Measurements from ENCODE around the gene RANBP10.
"Not testable (repeated sequence)": the region's sequence is repeated elsewhere in the genome, so short reads cannot be mapped to it uniquely, and the experiment has no call there.

The RANBP10 gene

DNA sequence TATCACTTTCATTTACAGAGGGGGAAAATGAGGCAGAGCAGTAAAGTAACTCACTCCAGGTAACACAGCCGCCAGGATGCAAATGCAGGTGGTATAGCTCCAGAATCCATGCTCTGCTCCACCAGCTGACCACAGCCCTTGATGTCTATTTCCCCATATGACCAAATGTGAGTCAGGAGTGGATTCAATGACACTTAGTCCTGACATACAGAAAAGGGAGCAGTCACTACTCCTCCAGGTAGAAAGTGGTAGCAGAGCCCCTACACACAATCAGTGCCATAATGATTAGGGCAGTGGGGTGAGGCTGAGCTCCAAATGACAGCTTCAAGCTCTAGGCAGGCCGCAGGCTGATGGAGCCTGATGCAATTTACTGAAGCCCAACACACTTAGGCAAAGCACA is 44.0 kb downstream of the RANBP10 start:
- no peak overlapping the region for H3K4me3 ChIP-seq (ENCODE audit: control insufficient read depth, low read depth, low read length)
- no peak for DNase-seq (ENCODE audit: low read depth)
- TF ChIP-seq CTCF (conservative IDR thresholded peaks at IDR 0.05; ENCODE audit: control insufficient read depth, insufficient read depth, low read depth, low read length), result no peak

DNA sequence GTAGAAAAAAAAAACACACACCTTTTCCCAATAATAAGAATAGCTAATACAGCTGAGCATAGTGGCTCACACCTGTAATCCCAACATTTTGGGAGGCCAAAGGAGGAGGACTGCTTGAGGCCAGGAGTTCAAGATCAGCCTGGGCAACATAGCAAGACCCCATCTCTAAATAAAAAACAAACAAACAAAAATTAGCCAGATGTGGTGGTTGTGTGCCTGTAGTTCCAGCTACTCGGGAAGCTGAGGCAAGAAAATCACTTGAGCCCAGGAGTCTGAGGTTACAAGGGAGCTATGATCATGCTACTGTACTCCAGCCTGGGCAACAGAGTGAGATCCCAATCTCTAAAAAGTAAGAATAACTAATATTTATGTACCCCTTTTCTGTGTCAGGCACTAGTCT is 44.4 kb downstream of the RANBP10 start:
- DNase-seq (ENCODE audit: low read depth), result no peak
- H3K4me3 ChIP-seq (ENCODE audit: control insufficient read depth, low read depth, low read length), result no peak overlapping the region
- no peak for TF ChIP-seq CTCF (conservative IDR thresholded peaks at IDR 0.05; ENCODE audit: control insufficient read depth, insufficient read depth, low read depth, low read length)

GRCh38 chr16:67760956-67761230 is 45.5 kb downstream of the RANBP10 start:
- TF ChIP-seq CTCF (conservative IDR thresholded peaks at IDR 0.05; ENCODE audit: control insufficient read depth, insufficient read depth, low read depth, low read length), result no peak
- H3K4me3 ChIP-seq (ENCODE audit: control insufficient read depth, low read depth, low read length), result no peak overlapping the region
- DNase-seq (ENCODE audit: low read depth), result no peak

DNA sequence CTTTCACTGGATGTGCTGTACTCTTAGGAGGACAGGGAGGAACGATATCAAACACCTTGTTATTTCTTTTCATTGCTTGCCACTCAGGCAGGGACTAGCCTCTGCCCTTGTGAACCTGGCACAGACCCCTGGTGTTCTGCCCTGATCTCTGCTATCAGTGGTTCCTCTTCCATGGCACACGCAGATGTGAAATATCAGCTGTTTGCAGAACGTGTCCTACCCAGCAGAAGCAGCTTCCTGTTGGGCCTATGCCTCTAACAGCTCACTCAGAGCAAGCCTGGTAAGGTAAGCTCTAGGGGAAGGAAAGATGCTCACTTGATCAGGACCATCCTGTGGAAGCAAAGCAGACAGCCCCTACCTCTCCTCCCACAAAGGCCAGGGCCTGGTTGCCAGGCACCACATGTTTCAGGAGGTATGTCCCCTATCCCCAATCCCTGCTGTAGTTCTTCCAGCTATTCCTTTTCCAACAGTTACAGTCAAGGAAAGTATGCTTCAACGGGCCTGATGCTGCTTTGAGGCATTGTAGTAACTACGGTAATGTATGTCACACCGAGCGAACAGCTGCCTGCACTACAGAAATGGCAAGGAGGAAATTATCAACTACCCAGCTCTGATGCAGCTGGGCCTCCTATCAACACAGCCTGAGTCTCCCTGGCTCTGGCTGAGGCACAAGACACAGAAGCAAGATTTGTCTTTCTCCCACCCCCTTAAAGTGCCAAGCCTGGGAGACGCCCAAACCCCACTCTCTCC is 46.0 kb downstream of the RANBP10 start:
- no peak for TF ChIP-seq CTCF (conservative IDR thresholded peaks at IDR 0.05; ENCODE audit: control insufficient read depth, insufficient read depth, low read depth, low read length)
- DNase-seq (ENCODE audit: low read depth), result no peak
- H3K4me3 ChIP-seq (ENCODE audit: control insufficient read depth, low read depth, low read length), result no peak overlapping the region

DNA sequence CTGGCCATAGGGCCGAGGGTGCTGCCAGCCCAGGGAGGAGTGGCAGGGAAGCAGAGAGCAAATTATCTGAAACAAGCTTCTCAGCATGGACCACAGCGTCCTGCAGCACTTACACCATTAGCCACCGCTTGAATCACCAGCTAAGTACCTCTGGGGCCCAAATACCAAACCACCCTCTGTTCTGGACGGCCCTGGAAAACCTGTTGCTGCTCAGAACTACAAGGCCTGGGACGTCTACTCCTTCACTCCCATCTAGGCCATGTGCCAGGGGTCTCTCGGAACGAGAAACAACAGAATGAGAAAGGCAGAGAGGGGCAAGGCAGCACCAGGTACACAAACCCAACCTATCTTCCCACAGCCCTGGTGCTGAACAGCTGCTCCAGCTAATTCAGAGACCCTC is 47.4 kb downstream of the RANBP10 start:
- no peak for DNase-seq (ENCODE audit: low read depth)
- no peak overlapping the region for H3K4me3 ChIP-seq (ENCODE audit: control insufficient read depth, low read depth, low read length)
- TF ChIP-seq CTCF (conservative IDR thresholded peaks at IDR 0.05; ENCODE audit: control insufficient read depth, insufficient read depth, low read depth, low read length), result no peak

GRCh38 chr16:67758006-67758405 is 48.4 kb downstream of the RANBP10 start:
- no peak for DNase-seq (ENCODE audit: low read depth)
- H3K4me3 ChIP-seq (ENCODE audit: control insufficient read depth, low read depth, low read length), result no peak overlapping the region
- no peak for TF ChIP-seq CTCF (conservative IDR thresholded peaks at IDR 0.05; ENCODE audit: control insufficient read depth, insufficient read depth, low read depth, low read length)

DNA sequence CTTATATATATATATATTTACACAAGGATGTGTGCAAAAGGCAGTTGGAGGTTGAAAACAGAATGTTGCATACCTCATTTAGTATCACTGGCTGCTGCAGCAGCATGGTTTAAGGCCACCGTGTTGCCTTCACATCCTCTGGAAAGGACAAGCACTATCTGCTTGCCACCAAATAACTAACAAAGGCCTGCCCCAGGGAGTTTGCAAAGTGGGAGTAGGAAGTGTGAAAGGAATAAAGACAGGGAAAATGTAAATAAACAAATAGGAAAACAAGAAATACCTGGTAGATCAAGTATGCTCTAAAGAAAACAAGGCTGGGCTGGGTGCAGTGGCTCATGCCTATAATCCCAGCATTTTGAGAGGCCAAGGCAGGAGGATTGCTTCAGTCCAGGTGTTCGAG is 53.7 kb downstream of the RANBP10 start:
- no peak overlapping the region for H3K4me3 ChIP-seq (ENCODE audit: control insufficient read depth, low read depth, low read length)
- DNase-seq (ENCODE audit: low read depth), result no peak
- no peak for TF ChIP-seq CTCF (conservative IDR thresholded peaks at IDR 0.05; ENCODE audit: control insufficient read depth, insufficient read depth, low read depth, low read length)

GRCh38 chr16:67751331-67751730 is 55.0 kb downstream of the RANBP10 start:
- H3K4me3 ChIP-seq (ENCODE audit: control insufficient read depth, low read depth, low read length); DNase-seq (ENCODE audit: low read depth): not testable (repeated sequence)

All from fibroblast of mammary gland (primary cell).